Measurements from ENCODE around the gene HSPA4L.

The HSPA4L gene

GRCh38 chr4:127870688-127871087 is 88.6 kb downstream of the HSPA4L start:
- no peak for DNase-seq

DNA sequence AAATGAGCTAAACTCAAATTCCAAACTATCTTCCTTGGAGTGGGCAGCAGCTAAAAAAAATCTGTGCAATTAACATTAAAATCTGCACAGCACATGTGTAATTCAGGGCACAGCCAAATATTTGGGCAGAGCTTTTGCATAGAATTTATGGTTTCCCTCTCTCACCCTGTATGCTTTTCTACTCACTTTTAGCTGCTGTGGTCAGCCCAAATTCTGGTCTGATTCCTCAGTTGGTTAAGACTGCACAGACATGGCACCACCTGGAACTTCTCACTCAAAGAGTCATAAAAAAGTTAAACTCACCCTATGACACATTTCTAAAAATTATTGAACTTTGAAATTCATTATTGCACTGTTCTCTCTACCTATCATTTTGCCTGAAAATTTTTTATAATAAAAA is 93.7 kb downstream of the HSPA4L start:
- DNase-seq: no peak

GRCh38 chr4:127880763-127881562 is 98.8 kb downstream of the HSPA4L start, which contains the start of gene PLK4:
Gene PLK4 (plus strand): TSS chr4:127880893. CDS start chr4:127881135, 242 bp downstream.
- DNase-seq: peak; percentile 79

- no peak for DNase-seq
Measured at GRCh38 chr4:127881563-127881864, 99.4 kb downstream of the HSPA4L start.

DNA sequence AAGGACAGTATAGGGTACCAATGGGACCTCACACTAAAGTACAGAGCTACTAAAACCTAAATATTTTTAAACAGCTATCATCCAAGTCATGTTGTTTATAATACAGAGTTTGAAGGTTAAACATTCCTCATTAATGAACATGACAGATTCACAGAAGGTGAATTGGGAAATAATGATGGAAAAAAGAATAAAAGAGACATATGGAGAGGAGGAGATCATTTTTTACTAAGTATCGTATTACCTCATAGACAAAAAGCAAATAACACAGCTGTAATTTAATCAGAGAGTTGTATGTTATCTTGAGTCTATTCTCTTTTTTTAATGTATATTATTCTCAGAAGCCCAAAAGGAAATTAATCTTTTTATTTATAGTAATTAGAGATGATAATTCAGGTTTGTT is 106.4 kb downstream of the HSPA4L start:
- DNase-seq: no peak

- no peak for DNase-seq
Measured at GRCh38 chr4:127889903-127890302, 107.8 kb downstream of the HSPA4L start.

Data from DMS79 treated with DMSO at 0.1 percent for 48 hours (cell line).